LNCAP (cell line): ENCODE measurements around the gene CEL.

Experiments used
- CTCF ChIP-seq: fragments of 450-650 bp; IDR thresholded peaks from 2 replicates; pipeline ENCODE4 v1.5.1; 2017; ENCODE audit warnings: mild to moderate bottlenecking

CEL gene

GRCh38 chr9:133066181-133066983, 4.6 kb downstream of the CEL start:
- no peak for TF ChIP-seq CTCF

- no peak for TF ChIP-seq CTCF
Measured at GRCh38 chr9:133067006-133067405, 5.2 kb downstream of the CEL start.

- no peak for TF ChIP-seq CTCF
Measured at GRCh38 chr9:133067813-133068212, 6.0 kb downstream of the CEL start.

GRCh38 chr9:133071484-133072150, 9.8 kb downstream of the CEL start:
- TF ChIP-seq CTCF, result no peak

GRCh38 chr9:133073086-133074014, 11.6 kb downstream of the CEL start:
- no peak for TF ChIP-seq CTCF

GRCh38 chr9:133074111-133074651, 12.4 kb downstream of the CEL start:
- no peak for TF ChIP-seq CTCF
